ENCODE measurements around the gene MAP2K6.

Gene MAP2K6

DNA sequence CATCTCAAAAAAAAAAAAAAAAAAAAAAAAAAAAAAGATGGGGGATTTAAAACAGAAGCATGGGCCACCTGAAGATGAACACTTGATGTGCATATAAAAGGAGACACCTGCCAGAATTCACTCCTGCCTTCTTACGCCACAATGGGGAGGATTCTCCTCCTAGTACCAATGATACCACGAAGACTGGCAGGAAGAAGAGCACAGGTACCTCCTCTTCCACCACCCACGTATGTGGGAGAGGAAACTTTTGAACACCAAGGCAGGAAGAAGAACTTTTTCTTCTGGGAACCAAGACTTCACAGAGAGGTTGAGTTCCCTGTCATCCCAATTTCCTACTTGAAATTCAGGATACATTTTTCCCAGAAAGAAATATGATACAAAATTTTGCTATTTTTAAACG lies 2.7 kb upstream of the MAP2K6 start:
- no peak for DNase-seq (ENCODE audit: low read depth)
- TF ChIP-seq, protein P1, sequence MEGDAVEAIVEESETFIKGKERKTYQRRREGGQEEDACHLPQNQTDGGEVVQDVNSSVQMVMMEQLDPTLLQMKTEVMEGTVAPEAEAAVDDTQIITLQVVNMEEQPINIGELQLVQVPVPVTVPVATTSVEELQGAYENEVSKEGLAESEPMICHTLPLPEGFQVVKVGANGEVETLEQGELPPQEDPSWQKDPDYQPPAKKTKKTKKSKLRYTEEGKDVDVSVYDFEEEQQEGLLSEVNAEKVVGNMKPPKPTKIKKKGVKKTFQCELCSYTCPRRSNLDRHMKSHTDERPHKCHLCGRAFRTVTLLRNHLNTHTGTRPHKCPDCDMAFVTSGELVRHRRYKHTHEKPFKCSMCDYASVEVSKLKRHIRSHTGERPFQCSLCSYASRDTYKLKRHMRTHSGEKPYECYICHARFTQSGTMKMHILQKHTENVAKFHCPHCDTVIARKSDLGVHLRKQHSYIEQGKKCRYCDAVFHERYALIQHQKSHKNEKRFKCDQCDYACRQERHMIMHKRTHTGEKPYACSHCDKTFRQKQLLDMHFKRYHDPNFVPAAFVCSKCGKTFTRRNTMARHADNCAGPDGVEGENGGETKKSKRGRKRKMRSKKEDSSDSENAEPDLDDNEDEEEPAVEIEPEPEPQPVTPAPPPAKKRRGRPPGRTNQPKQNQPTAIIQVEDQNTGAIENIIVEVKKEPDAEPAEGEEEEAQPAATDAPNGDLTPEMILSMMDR (conservative IDR thresholded peaks at IDR 0.05; ENCODE audit: low read depth, low read length) = no peak

DNA sequence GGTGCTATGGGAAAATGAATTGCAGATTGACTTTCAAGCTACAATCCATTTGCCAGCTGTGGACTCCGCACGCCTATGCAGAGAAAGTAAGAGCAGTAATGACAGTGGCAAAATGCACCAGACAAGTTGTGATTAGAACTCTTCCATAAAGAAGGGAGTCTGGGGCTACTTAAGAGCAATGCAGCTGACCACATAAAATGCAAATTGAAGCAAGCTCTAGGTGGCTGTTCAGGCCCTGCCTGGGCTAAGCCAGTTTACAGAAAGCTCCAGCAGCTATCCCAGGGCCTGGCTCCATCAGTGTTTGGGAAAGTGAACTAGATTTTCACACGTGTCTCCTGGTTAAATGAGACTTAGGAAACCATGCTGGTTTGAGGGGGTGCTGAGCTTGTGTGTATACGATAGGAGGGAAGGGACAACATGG lies 2.2 kb upstream of the MAP2K6 start:
- DNase-seq (ENCODE audit: low read depth) = no peak
- TF ChIP-seq, protein P1 (conservative IDR thresholded peaks at IDR 0.05; ENCODE audit: low read depth, low read length) = no peak
- no peak overlapping the region for H3K4me3 ChIP-seq (ENCODE audit: low read length)

More for the DNA sequence above, 2.7 kb upstream of the MAP2K6 start:
- H3K4me3 ChIP-seq (ENCODE audit: low read length) = no peak overlapping the region

DNA sequence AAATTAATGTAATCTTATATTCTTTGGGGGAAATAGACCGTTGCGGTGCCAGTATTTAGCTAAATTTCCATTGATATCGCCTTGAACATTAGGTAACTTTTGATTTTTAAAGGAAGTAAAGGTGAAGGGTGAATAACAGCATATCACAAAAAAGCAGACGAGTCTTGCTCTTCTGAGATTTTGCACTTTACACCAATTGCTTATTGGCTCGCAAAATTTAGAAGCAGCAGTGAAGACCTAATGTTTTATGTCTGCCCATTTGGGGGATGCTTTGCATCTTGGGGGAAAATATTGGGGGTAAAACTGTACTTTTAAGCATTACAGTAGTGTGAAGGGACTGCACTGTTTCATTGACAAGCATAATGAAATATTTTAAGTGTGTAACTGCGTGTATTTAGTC lies 934 bp downstream of the MAP2K6 start:
- TF ChIP-seq, protein P1 (conservative IDR thresholded peaks at IDR 0.05; ENCODE audit: low read depth, low read length) = no peak
- H3K4me3 ChIP-seq (ENCODE audit: low read length) = peak overlapping the region; percentile 67
- DNase-seq (ENCODE audit: low read depth) = no peak

DNA sequence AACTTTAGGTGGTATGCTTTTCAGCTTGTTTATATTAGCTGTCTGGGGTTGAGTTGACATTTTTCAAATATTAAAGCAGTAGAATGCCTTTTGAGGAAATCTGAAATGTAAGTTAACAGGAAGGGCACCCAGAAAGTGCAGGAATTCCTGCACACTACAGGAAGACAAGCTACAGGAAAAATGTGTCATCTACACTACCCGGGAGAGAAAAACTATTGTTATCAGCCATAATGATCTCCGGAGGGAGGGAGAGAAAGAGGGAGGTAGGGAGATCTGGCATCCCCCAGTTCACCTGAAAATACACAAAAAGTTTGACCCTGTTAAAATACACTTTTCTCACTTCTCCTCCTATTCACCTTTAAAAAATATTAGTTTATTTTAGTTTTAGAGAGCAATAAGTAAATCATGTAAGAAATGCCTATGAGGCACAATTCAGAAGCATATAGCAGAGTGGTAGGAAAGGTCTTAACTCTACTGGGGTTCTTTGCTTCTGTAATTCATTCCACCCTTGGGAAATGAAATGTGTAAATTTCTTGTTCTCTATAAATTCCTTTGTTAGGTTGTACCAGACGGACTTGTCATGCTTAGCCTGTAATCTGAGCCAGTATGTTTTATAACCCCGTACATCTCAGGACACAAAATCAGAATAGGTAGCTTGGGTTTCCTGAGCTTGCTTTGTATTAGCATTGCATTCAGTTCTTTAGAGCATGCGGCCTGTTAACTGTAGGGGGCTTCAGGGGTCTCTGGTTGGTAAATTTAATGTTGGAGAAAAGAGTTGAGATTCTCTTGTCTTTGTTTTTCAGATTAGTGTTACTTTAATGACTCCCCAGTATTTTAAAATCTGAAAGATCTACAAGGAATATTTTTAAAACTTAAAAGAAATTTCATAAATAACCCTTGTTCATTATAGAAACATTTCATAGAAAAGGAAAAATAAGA lies 3.3 kb downstream of the MAP2K6 start:
- TF ChIP-seq, protein P1 (conservative IDR thresholded peaks at IDR 0.05; ENCODE audit: low read depth, low read length) = no peak
- no peak for DNase-seq (ENCODE audit: low read depth)
- H3K4me3 ChIP-seq (ENCODE audit: low read length) = no peak overlapping the region

DNA sequence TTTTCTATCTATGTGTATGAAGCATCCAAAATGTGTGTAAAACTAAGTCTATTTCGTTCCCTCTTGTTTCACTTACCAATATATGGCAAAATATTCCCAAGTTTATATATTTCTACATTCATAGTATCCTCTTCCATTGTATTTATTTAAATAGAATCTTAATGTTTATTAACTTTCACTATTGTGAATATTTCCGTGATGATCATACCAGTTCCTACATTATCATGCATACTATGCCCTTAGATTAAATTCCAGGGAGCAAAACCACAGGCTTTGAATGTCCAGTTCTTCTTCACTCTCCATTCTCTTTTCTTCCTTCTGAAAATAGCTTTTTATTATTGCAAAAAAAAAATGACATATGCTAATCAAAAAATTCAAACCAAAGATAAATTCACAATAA lies 4.0 kb downstream of the MAP2K6 start:
- no peak for DNase-seq (ENCODE audit: low read depth)
- TF ChIP-seq, protein P1 (conservative IDR thresholded peaks at IDR 0.05; ENCODE audit: low read depth, low read length) = no peak
- no peak overlapping the region for H3K4me3 ChIP-seq (ENCODE audit: low read length)

DNA sequence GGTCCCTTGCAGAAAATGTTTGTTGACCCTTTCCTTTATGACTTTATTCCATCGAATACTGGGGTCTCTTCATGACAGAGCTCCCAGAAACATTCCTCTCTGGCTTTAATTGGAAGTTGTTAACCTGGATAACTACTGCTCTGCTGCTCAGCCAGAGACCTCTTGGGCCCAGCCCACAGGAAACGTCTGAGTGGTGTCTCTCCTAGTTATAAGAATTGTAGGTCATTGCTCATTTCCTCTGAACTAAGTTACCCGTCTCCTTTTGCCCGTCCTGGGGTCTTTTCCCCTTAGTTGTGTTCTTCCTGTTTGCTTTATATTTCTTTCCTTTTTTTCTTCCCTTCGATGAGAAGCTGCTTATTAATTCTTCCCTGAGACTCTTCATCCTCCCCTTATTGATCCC lies 9.0 kb downstream of the MAP2K6 start:
- no peak overlapping the region for H3K4me3 ChIP-seq (ENCODE audit: low read length)
- TF ChIP-seq, protein P1 (conservative IDR thresholded peaks at IDR 0.05; ENCODE audit: low read depth, low read length) = no peak
- no peak for DNase-seq (ENCODE audit: low read depth)
